ENCODE data around the gene SMG9. TPM values are rescaled to one million over a fixed set of nuclear protein-coding genes. Genes with fewer than 3 reads are reported as not detected.

The SMG9 gene
- total RNA-seq, 6 experiments from 2014 or later: 6.5 to 13.5 (median 9.8) TPM

GRCh38 chr19:43774103-43774939 is 19.6 kb upstream of the SMG9 start:
- Histone ChIP-seq H3K36me3 (no peaks in the 10 kb centered on the region), H3K4me3 (peak overlapping the region in 2 of 3 donors; percentile 7 to 22), H3K27ac (no peak overlapping the region), H3K27me3 (no peaks in the 10 kb centered on the region), H3K9me3 (no peaks in the 10 kb centered on the region), H3K4me1 (peaks cover 0 to 9% (median 0%) of the 10 kb centered on the region in 4 donors)
- WGBS (ENCODE audit: insufficient coverage, low coverage, low lambda C conversion rate, missing lambda C conversion rate): 21% methylated on average over 5 of the region's 63 CpGs
- intact Hi-C loops (cut with DNase I): no loop called here
- ATAC-seq: peak; percentile 80 to 89 (median 87)
- DNase-seq: peak; percentile 67 to 73 (median 70)
- TF ChIP-seq POLR2A (IDR thresholded peaks at IDR 0.05): no peak
- TF ChIP-seq, protein P1, sequence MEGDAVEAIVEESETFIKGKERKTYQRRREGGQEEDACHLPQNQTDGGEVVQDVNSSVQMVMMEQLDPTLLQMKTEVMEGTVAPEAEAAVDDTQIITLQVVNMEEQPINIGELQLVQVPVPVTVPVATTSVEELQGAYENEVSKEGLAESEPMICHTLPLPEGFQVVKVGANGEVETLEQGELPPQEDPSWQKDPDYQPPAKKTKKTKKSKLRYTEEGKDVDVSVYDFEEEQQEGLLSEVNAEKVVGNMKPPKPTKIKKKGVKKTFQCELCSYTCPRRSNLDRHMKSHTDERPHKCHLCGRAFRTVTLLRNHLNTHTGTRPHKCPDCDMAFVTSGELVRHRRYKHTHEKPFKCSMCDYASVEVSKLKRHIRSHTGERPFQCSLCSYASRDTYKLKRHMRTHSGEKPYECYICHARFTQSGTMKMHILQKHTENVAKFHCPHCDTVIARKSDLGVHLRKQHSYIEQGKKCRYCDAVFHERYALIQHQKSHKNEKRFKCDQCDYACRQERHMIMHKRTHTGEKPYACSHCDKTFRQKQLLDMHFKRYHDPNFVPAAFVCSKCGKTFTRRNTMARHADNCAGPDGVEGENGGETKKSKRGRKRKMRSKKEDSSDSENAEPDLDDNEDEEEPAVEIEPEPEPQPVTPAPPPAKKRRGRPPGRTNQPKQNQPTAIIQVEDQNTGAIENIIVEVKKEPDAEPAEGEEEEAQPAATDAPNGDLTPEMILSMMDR (IDR thresholded peaks at IDR 0.05): peak; percentile 40 to 51 (median 48)

DNA sequence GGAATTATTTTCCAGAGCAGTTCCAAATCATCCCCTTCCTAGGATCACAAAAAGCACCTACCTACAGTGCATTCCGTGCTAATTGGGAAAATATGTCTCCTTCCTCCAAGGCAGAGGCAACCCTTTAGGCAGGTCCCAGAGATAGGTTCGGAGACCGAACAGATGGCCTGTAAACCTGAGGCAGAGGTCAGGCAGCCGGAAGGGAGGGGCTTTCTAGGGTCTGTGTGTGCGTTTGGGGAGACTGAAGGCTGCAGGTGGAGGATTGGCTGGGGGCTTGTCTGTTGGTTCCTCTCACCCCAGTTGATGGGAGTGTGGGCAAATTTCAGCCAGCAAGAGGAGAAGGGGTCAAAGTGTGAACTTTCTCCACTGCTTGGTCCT is 19.0 kb upstream of the SMG9 start:
- no peak for ATAC-seq
- TF ChIP-seq POLR2A (IDR thresholded peaks at IDR 0.05): no peak
- TF ChIP-seq, protein P1 (IDR thresholded peaks at IDR 0.05): no peak
- no peaks in the 10 kb centered on the region for H3K36me3 ChIP-seq
- 26% methylated on average over 5 of the region's 5 CpGs for WGBS (ENCODE audit: insufficient coverage, low coverage, low lambda C conversion rate, missing lambda C conversion rate)
- H3K9me3 ChIP-seq: no peaks in the 10 kb centered on the region
- peaks cover 0 to 9% (median 0%) of the 10 kb centered on the region in 4 donors for H3K4me1 ChIP-seq
- intact Hi-C loops (cut with DNase I): loop anchor here in 1 of 2 donors (2.0 kb wide), 1 partner anchor 23 kb away; no protein-coding TSS in a partner anchor
- H3K4me3 ChIP-seq: no peak overlapping the region
- H3K27ac ChIP-seq: no peak overlapping the region
- DNase-seq: no peak
- no peaks in the 10 kb centered on the region for H3K27me3 ChIP-seq

- no peaks in the 10 kb centered on the region for H3K27me3 ChIP-seq
- intact Hi-C loops (cut with DNase I): no loop called here
- H3K27ac ChIP-seq: no peak overlapping the region
- WGBS (ENCODE audit: insufficient coverage, low coverage, low lambda C conversion rate, missing lambda C conversion rate): 85% methylated on average over 9 of the region's 14 CpGs
- peaks cover 0 to 3% (median 0%) of the 10 kb centered on the region in 4 donors for H3K4me1 ChIP-seq
- no peak overlapping the region for H3K4me3 ChIP-seq
- TF ChIP-seq POLR2A (IDR thresholded peaks at IDR 0.05): no peak
- TF ChIP-seq, protein P1 (IDR thresholded peaks at IDR 0.05): no peak
- no peak for ATAC-seq
- DNase-seq: no peak
- no peaks in the 10 kb centered on the region for H3K36me3 ChIP-seq
- no peaks in the 10 kb centered on the region for H3K9me3 ChIP-seq
These were observed 14.5 kb upstream of the SMG9 start for GRCh38 chr19:43769256-43769655.

DNA sequence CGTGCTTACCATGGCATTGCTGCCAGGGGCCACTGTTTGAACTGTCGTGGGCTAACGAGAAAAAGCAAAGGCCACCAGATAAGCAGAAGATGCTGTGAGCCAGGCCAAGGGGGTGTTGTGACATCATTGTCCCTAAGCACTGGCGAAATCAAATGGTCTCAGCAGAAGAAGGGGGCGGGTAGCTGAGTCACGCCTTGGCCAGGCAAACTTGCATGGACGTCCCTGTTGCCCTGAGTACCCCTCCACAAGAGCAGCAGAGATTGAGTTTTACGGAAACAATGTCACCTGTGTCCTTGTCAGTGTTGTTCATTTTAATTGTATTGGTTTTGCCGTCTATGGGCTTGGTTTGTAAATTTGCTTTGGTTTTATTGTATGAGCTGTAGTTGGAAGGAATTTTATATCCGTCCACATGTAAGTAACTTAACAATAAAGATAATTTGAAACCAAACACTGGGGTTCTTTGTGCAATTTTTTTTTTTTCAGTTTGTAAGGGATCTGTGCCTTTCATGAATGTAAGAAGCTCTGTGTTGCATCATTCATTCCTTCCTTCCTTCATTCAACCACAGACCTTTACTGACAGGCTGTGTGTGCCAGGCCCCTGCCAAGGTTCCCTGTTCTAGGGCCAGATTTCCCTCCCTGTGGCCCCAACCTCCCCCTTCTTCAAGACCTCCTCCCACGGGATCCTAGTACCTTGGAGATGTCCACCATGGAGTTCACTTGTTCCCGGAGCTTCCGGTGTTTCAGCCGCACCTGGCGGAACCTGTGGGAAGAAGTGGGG is 13.7 kb upstream of the SMG9 start:
- Histone ChIP-seq H3K4me3 (no peak overlapping the region), H3K36me3 (no peaks in the 10 kb centered on the region), H3K27me3 (no peaks in the 10 kb centered on the region), H3K4me1 (no peaks in the 10 kb centered on the region), H3K27ac (no peak overlapping the region), H3K9me3 (no peaks in the 10 kb centered on the region)
- peak in 2 of 4 donors; percentile 20 to 27 for ATAC-seq
- DNase-seq: no peak
- WGBS (ENCODE audit: insufficient coverage, low coverage, low lambda C conversion rate, missing lambda C conversion rate): 54% methylated on average over 13 of the region's 15 CpGs
- intact Hi-C loops (cut with DNase I): no loop called here
- TF ChIP-seq POLR2A (IDR thresholded peaks at IDR 0.05): no peak
- TF ChIP-seq, protein P1 (IDR thresholded peaks at IDR 0.05): no peak

Measured in right lobe of liver (tissue), 6 donors.